ENCODE results near the gene UBE2N. TPM values are rescaled to one million over a fixed set of nuclear protein-coding genes. Genes with fewer than 3 reads are reported as not detected.
"Not testable (repeated sequence)": the region's sequence is repeated elsewhere in the genome, so short reads cannot be mapped to it uniquely, and the experiment has no call there.

The UBE2N gene
- polyA plus RNA-seq, 3 donors = 137 to 172 (median 170) TPM

DNA sequence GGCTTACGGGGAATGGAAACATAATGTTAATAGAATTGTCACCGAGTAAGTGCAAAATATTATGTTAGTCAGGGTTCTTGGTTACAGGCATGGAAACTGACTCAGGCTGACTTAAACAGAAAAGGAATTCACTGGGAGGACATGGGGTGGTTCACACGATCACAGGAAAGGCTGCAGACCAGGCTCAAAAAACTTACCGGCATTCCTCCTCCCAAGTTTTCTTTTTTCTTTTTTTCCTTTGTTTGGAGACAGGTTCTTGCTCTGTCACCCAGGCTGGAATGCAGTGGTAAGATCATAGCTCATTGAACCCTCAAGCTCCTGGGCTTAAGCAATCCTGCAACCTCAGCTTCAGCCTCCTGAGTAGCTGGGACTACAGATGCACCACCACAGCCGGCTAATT lies 11.9 kb upstream of the UBE2N start:
- no peak for DNase-seq (ENCODE audit: extremely low read depth in 1 of 11, low read depth in 9 of 11, low spot score in 4 of 11)

DNA sequence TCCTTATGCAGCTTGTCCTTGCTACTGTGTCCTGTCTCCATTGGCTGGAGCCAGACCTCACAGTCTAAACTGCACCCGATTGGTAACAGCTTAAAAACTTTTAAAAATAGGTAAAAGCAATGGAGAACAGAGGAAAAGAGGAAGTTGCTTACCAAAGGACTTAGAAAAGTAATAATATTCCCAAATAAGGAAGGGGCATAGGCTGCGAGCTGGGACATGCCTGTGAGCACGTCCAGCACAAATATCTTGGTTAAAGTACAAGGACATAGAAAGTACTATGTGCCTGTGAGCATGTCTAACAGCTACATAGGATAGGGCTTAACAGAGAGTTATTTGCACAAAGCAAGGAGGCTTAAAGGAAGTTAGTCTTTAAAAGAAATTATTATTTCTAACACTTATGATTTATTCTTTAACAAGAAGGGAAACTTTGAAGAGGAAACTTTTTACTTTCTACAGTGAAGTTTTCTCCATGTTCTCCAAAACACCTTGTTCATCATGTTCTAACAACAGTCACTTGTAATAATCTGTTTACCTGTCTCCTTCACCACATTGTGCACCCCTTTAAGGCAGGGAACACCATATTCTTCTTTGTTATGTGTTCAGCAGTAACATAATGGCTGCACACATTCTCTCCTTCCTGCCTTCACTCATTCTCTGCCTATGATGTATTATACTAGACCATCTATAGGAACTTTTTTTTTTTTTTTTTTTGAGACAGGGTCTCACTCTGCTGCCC lies 9.8 kb upstream of the UBE2N start:
- DNase-seq (ENCODE audit: extremely low read depth in 1 of 11, low read depth in 9 of 11, low spot score in 4 of 11) = no peak

DNA sequence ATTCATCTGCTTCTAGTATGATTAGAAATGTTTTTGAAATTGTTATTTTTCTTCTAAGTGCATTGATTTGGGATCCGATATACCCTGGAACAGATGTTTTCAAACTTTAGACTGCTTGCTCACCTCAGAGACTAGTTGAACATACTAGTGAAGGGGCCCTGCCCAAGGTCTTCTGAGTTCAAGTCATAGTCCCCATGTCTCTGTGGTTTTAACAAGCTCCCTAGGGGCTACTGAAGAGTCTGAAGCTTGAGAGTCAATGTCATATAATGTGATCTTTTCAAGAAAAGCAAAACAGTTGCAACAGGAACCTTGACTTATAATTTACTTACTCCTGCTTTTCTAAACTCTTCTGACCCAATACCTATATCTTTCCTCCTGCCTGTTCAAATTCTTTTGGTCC lies 7.5 kb upstream of the UBE2N start:
- DNase-seq (ENCODE audit: extremely low read depth in 1 of 11, low read depth in 9 of 11, low spot score in 4 of 11) = no peak

- no peak for DNase-seq (ENCODE audit: extremely low read depth in 1 of 11, low read depth in 9 of 11, low spot score in 4 of 11)
Measured at GRCh38 chr12:93448796-93449195, 7.0 kb upstream of the UBE2N start.

GRCh38 chr12:93447555-93448290 lies 6.0 kb upstream of the UBE2N start:
- no peak for DNase-seq (ENCODE audit: extremely low read depth in 1 of 11, low read depth in 9 of 11, low spot score in 4 of 11)

GRCh38 chr12:93443576-93443975 lies 1.8 kb upstream of the UBE2N start:
- DNase-seq (ENCODE audit: extremely low read depth in 1 of 11, low read depth in 9 of 11, low spot score in 4 of 11) = no peak

DNA sequence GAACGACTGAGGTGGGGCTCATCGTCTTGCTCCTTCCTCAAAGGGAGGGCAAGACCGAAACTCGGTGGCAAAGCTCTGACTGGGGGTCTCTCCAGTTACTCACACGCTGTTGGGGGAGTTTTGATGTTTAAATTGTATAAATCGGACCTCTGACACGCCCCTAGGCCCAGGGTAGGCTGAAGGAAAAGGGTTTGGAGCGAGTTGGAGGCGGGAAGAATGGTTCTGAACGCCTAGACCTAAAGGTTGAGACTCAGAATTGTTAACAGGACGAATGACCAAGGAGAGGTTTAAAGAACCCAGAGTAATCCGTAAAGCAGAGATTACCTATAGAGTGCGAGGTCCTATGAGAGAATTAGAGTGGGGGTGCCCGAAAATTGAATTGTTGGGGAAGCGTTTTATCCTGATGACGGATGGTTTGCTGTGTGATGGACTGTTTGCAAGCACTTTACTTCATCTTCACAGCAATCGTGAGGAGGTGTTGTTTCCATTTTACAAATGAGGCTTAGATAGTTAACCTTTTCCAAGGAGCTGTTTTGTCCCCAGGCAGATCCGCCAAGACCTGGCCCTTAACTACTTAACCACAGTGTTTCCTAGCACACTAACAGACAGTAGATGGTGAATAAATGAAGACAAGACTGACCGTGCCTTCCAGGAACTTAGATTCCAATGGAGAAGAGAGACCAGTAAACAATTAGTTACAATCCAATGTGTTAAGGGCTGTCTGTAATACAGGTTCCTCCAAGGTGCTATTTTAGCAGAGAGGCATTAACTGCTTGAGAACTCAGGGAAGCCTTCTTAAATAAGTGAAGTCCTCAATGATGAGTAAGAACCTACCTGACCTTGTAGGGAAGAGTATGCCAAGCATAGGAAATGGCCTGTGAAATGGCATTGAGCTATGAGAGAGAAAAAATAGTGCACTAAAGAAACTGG lies 929 bp upstream of the UBE2N start:
- DNase-seq (ENCODE audit: extremely low read depth in 1 of 11, low read depth in 9 of 11, low spot score in 4 of 11) = no peak

- peak in 2 of 11 donors; percentile 20 for DNase-seq (ENCODE audit: extremely low read depth in 1 of 11, low read depth in 9 of 11, low spot score in 4 of 11)
Measured at GRCh38 chr12:93441081-93441616, 598 bp downstream of the UBE2N start.

DNA sequence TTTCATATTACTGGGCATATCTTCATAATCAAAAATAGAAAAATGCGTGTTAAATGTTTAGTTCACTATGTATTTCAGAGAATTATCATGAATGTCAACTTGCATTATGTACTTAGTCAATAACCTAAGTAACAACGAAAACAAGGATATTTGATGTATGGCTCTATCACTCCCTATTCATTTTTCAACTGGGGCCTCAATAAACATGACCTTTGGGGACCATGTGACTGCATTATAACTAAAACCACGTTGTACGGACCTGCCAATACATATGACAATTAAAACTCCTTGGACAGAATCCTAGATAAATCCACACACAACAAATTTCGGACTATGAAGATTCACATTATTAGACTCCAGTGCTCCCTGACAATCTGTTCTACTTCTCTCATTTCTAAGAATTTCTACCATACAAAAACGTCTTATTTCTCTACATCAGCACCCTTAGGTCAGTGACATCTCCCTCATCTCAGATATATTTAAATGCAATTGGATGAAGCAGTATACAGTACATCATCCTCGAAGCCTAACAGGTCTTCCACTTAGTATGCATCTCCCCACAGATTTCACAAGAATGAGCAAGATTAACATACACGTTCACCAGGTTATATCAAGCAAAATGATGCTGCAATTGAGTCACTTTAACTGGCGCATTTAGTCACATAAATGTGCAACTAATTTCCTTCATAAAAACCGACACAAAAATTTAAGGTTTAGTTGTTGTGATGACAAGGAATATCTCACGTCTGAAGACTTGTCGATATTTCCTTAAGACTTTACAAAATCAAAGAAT lies 1.5 kb downstream of the UBE2N start:
- DNase-seq (ENCODE audit: extremely low read depth in 1 of 11, low read depth in 9 of 11, low spot score in 4 of 11) = no peak

GRCh38 chr12:93438266-93439050 lies 3.3 kb downstream of the UBE2N start:
- DNase-seq (ENCODE audit: extremely low read depth in 1 of 11, low read depth in 9 of 11, low spot score in 4 of 11) = no peak

DNA sequence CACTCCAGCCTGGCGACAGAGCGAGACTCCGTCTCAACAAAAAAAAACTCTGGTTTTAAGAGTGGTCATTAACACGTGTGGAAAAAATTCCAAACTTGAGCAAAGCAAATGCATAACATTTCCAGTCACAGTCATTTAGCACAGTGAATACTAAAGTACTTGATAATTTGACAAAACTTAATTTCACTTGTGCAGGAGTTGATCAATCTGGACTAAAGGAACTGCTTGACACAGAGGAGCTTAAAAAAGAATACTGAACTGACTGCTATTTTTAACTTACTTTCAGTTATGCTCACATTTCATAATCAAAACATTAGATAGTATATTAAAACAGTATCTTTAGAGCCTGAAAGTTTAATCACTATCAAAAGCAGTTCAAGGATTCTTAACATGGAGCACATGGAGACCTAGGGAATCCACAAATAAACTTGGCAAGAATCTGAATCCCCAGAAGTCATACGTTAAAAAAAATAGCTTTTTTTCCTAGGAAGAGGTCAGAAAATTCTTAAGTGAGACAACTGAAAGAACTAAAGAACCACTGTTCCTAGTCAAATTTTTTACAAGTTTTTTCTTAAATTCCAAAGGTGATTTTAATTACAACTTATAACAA lies 7.4 kb downstream of the UBE2N start:
- DNase-seq (ENCODE audit: extremely low read depth in 1 of 11, low read depth in 9 of 11, low spot score in 4 of 11) = no peak

- DNase-seq (ENCODE audit: extremely low read depth in 1 of 11, low read depth in 9 of 11, low spot score in 4 of 11) = not testable (repeated sequence)
Measured at GRCh38 chr12:93432031-93432430, 9.7 kb downstream of the UBE2N start.

DNA sequence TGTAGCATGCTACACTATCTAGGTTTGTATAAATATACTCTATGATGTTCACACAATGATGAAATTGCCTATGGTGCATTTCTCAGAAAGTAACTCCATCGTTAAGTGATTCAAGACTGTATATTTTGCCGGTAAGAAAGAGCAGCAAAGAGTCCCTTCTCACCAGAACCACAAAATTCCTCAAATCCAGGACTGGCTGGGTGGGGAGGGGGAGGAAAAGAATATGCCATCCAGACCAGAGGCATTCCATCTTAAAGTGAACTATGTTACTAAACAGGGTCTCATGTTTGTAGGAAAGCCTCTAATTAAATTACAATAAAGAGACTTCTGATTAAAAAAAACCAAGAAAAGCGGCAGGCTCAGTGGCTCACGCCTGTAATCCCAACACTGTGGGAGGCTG lies 11.5 kb downstream of the UBE2N start:
- no peak for DNase-seq (ENCODE audit: extremely low read depth in 1 of 11, low read depth in 9 of 11, low spot score in 4 of 11)

DNA sequence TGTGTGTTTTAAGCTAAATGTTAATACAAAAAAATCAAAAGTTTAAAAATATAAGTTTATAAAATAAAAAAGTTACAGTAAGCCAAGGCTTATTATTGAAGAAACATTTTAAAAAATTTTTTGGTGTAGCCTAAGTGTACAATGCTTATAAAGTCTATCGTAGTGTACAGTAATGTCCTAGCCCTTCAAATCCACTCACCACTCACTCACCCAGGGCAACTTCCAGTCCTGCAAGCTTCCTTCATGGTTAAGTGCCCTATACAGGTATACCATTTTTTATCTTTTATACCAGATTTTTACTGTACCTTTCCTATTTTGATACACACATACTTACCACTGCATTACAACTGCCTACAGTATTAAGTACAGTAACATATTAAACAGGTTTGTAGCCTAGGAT lies 11.9 kb downstream of the UBE2N start:
- DNase-seq (ENCODE audit: extremely low read depth in 1 of 11, low read depth in 9 of 11, low spot score in 4 of 11) = no peak

- DNase-seq (ENCODE audit: extremely low read depth in 1 of 11, low read depth in 9 of 11, low spot score in 4 of 11) = no peak
Measured at GRCh38 chr12:93429448-93429847, 12.3 kb downstream of the UBE2N start.

DNA sequence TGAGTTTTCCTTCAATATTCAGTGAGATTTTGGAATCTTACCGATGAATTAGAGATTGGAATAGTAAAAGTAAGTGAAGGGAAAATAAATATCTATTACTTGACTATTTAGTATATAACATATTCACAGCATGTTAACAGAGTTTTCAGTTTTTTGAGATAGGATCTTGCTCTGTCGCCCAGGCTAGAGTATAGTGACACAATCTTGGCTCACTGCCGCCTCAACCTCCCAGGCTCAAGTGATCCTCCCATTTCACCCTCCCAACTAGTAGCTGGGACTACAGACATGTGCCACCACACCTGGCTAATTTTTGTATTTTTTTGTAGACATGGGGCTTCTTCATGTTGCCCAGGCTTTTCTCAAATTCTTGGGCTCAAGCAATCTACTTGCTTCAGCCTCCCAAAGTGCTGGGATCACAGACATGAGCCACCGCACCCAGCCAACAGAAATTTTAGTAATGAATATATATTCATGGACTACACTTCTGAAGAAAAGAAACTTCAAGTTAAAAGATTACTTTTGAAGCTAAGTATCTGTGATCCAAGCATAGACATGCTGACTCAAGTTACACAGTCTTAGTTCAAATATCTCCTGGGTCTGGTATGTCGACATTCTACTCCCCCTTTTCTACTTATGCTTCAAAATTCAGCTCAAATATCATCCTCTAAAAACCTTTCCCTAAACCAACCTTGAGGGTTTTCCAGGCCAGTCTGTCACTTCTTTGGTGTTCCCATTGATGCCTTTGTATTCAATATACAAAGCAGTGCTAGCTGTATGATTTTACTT lies 13.8 kb downstream of the UBE2N start:
- no peak for DNase-seq (ENCODE audit: extremely low read depth in 1 of 11, low read depth in 9 of 11, low spot score in 4 of 11)

GRCh38 chr12:93426412-93426805 lies 15.3 kb downstream of the UBE2N start:
- no peak for DNase-seq (ENCODE audit: extremely low read depth in 1 of 11, low read depth in 9 of 11, low spot score in 4 of 11)
